ENCODE measurements around the gene ADARB1.
A peak's percentile ranks its signal among the peaks of the same experiment; 100 is the strongest.

The ADARB1 gene

GRCh38 chr21:45150638-45151131 lies 76.3 kb downstream of the ADARB1 start:
- DNase-seq: peak in 4 of 42 donors; percentile 26 to 39 (median 30)
- intact Hi-C loops (cut with DNase I): no loop called here

DNA sequence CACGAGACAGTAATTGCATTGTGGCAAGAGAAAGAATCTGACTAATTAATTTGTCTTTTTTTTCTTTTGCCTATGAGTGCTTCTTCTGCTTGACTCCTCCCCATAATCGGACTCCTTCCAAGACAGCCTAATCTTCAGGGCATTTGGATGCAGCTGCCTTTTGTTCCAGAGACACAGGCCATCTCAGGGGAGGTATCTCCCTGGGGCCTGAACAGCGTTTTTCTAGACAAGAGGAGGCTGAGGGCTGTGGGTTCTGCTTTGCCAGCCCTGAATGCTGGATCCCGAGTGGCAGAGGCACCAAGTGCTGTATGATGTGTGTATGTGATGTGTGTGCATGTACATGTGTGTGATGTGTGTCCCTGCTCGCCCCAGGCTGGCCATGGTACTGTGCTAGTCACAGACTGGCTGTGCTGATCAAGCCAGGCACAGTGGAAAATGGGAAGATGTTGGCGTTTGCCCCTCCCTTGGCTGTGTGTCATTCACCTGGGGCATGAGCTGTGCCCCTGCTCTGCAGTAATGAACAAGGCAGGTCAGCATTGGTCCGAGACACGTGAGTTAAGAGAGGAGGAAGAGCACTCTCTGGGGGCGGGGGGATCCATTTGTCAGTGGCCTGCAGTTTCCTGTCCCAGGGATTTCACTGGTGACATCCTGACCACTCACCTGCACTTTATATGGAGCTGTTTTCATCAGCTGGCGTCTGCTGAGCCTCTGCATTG lies 77.2 kb downstream of the ADARB1 start:
- DNase-seq: peak in 6 of 42 donors; percentile 12 to 36 (median 25)
- intact Hi-C loops (cut with DNase I): no loop called here

GRCh38 chr21:45152265-45152746 lies 77.9 kb downstream of the ADARB1 start:
- peak in 41 of 42 donors; percentile 35 to 84 (median 60) for DNase-seq
- intact Hi-C loops (cut with DNase I): no loop called here

GRCh38 chr21:45153358-45154318 lies 79.3 kb downstream of the ADARB1 start:
- intact Hi-C loops (cut with DNase I): no loop called here
- DNase-seq: peak in 5 of 42 donors; percentile 5 to 34 (median 25)

DNA sequence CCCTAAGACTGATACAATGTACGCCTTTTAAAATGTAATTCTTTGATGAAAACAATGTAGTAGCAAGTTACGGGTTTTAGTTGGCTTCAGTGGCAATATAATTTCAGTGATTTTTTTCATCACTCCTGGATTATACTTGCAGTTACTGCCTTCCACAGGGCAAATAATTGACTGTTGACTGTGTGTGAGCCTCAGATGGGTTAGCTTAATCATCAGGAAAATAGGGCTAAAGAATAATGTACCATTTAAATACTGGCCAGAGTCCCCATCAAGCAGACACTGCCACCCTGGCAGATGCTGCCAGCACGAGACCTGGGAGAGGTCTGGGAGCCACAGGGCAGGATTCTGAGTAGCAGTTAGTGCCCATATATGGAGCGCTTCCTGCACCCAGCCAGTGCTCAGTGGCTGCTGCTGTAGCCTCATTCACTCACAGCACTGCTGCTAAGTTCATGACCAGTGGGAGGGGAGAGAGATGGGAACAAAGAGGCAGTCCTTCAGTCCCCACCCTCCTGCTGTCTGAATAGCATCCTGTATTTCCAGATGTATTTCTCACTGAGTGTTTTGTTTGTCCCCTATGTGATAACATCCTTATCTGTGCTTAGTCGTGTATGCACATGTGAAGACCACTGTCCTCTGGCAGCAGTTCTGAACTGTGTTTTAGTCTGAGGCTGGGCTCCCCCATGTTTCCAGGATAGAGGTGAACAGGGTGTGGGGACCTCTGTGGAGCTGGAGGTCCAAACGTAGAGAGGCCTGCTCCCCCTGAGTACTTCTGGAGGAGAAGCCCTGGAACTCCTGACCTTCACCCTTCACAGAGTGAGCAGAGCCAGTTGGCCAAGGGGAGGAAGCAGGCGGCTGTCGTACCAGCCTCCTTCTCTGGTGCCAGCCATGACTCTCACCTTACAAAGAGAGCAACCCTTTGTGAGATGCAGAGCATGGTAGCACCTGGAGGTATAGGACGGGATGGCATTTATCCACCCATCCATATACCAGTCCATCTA lies 80.4 kb downstream of the ADARB1 start:
- DNase-seq: peak in 6 of 42 donors; percentile 4 to 37 (median 23)
- intact Hi-C loops (cut with DNase I): no loop called here

GRCh38 chr21:45155910-45156309 lies 81.5 kb downstream of the ADARB1 start:
- peak in 2 of 42 donors; percentile 11 to 27 for DNase-seq
- intact Hi-C loops (cut with DNase I): no loop called here

DNA sequence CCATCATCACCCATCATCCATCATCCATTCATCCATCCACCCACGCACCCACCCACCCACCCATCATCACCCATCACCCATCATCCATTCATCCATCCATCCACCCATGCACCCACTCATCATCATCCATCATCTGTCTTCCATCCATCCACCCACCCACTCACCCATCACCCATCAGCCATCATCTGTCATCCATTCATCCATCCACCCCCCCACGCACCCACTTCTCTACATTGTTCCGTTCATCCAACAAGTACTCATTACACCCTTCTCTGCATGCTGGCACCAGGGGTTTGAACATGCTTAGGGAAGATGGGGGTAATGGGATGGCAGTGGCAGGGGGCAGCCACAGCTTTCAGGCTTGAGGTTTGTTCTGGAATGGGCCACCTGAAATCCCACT lies 82.1 kb downstream of the ADARB1 start:
- peak in 4 of 42 donors; percentile 2 to 28 (median 10) for DNase-seq
- intact Hi-C loops (cut with DNase I): no loop called here

GRCh38 chr21:45157932-45158331 lies 83.6 kb downstream of the ADARB1 start:
- DNase-seq: peak in 7 of 42 donors; percentile 9 to 41 (median 22)
- intact Hi-C loops (cut with DNase I): no loop called here

- DNase-seq: peak in 15 of 42 donors; percentile 21 to 56 (median 36)
- intact Hi-C loops (cut with DNase I): no loop called here
Measured at GRCh38 chr21:45158491-45159423, 84.4 kb downstream of the ADARB1 start.

DNA sequence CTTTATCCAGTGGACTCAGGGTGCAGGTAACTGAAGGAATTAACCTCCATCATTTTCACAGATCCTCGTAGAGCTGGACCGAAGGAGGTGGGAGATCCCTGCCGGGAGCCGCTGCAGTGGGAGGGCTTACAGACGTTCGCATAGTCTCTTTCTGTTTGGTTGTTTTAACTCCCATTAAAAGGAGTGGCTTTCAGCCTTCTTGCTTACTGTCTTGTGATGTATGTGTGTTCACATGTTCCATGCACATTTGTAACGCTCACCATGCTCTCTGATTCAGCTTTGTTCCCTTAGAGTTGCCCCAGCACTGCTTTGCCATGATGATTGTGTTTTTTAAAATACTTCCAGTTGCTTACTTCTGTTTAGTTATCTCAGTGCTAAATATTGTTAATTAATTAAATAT lies 85.8 kb downstream of the ADARB1 start:
- DNase-seq: no peak
- intact Hi-C loops (cut with DNase I): no loop called here

DNA sequence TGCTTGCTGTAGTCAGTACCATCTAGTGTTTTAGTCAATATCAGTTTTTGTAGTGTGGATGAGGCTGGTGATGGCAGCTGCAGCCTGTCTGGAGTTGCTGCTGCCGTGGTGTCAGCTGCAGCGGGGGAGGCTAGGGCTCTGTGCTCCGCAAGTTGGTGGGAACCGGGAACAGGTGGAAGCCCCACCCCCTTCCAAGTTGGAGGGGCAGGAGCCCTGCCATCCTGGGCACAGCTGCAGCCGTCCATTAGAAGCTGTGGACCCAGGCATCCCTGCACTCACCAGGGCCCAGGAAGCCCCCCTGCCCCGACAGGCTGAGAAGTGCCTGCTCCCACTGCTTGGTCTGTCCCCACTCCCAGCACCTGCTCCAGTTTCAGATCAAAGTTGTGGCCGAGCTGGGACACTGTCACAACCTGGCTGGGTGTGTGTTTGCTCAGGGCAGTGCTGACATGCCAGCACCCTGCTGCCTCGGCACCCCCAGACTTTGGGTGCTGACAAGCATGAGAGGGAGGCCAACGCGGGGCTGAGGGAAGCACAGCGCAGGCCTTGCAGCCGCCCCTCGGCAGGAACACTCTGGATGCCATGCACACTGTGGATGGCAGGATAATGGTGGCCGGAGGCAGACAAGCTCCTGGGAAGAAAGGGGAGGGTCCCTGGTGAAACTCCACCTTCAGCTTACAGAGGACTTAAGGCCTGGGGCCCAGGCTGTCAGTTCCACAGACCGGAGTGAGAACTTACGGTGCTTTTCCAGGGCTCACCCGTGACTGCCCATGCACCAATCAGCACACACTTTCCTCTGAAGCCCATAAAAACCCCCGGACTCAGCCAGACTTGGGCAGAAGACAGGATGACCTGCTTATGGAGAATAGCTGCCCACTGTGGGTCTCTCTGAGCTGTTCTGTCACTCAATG lies 86.9 kb downstream of the ADARB1 start:
- DNase-seq: peak in 3 of 42 donors; percentile 28 to 34 (median 29)
- intact Hi-C loops (cut with DNase I): no loop called here

DNA sequence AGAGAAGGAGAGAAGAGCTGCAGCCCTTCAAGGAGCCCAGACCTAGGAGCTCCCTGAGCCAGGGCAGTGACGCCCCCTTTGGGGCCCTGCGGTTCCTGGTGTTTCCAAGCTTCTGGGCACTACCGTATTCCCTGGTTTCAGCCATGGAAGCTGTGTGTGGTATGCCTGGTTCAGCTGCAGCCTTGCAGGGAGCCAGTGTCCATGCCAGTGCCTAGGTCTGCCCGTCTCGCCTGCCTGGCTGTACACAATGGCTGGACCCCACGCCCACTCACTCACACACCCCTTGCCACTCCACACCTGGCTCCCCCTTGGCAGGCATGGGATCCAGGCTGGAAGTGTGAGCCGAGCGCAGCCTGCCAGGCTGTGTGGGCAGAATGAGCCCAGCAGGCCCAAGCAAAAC lies 87.7 kb downstream of the ADARB1 start:
- peak in 1 of 42 donors; percentile 16 for DNase-seq
- intact Hi-C loops (cut with DNase I): no loop called here

DNA sequence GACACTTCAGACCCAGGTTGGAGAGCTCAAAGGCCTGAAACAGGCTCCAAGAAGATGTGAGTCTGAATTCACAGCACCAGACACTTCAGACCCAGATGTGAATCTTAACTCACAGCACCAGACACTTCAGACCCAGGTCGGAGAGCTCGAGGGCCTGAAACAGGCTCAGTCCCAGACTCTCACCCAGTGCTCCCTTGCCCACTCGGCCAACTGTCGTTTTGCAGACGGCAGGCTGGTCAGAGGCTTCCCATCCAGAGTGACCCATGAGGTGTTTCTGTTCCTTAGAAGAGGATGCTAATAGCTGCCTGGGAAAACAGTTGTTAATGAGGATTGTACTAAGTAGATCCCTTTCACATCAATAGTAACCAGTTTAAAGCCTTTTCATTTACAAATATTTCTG lies 88.4 kb downstream of the ADARB1 start:
- intact Hi-C loops (cut with DNase I): no loop called here
- peak in 1 of 42 donors; percentile 21 for DNase-seq

GRCh38 chr21:45163413-45164123 lies 89.2 kb downstream of the ADARB1 start:
- DNase-seq: peak in 2 of 42 donors; percentile 25
- intact Hi-C loops (cut with DNase I): no loop called here

GRCh38 chr21:45164124-45164511 lies 89.7 kb downstream of the ADARB1 start:
- DNase-seq: peak in 29 of 42 donors; percentile 25 to 73 (median 52)

DNA sequence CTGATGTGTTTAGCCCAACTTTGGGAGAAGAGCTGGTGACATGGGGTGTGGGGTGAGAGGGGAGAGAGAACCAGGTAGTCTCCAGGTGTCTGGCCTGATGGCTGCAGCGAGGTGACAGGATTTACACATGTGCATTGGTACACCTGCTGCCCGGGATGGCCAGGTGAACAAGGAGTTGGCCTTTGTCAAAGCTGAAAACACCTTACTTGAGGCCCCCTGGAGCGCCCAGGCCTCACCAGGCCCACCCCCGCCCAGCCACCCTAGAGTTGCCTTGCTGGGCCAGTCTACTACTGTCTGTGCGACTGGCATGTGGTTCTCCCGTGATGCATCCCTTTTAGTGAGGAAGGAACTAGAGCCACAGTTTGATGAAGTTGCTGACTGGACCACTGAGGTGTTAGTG lies 90.5 kb downstream of the ADARB1 start:
- peak in 3 of 42 donors; percentile 24 to 35 (median 33) for DNase-seq
- intact Hi-C loops (cut with DNase I): no loop called here

More at GRCh38 chr21:45164124-45164511, 89.7 kb downstream of the ADARB1 start:
- intact Hi-C loops (cut with DNase I): no loop called here
